RPMI8226 (cell line): Measurements from ENCODE around the gene HERPUD1.
"Not testable (repeated sequence)": the region's sequence is repeated elsewhere in the genome, so short reads cannot be mapped to it uniquely, and the experiment has no call there.

ENCODE experiments used
- DNase-seq: peaks from one replicate; pipeline ENCODE4 v3.0.0-alpha.2; 2015

The HERPUD1 gene

GRCh38 chr16:56931892-56932720, at the start of gene HERPUD1:
HERPUD1 (plus strand) TSS chr16:56932142; CDS start chr16:56932245, 103 bp downstream.
- peak; percentile 100 for DNase-seq

GRCh38 chr16:56883586-56883985, 48.4 kb upstream of the HERPUD1 start:
- no peak for DNase-seq

GRCh38 chr16:56884026-56884582, 47.8 kb upstream of the HERPUD1 start:
- no peak for DNase-seq

GRCh38 chr16:56884929-56885328, 47.0 kb upstream of the HERPUD1 start:
- DNase-seq: not testable (repeated sequence)

- no peak for DNase-seq
Measured at GRCh38 chr16:56885446-56886162, 46.3 kb upstream of the HERPUD1 start.

GRCh38 chr16:56886296-56886695, 45.6 kb upstream of the HERPUD1 start:
- DNase-seq: no peak

- DNase-seq: no peak
Measured at GRCh38 chr16:56886826-56887225, 45.1 kb upstream of the HERPUD1 start.

GRCh38 chr16:56888806-56889205, 43.1 kb upstream of the HERPUD1 start:
- peak; percentile 93 for DNase-seq

GRCh38 chr16:56889206-56889605, 42.7 kb upstream of the HERPUD1 start:
- no peak for DNase-seq

GRCh38 chr16:56891685-56892084, 40.3 kb upstream of the HERPUD1 start:
- no peak for DNase-seq

- DNase-seq: no peak
Measured at GRCh38 chr16:56892705-56893104, 39.2 kb upstream of the HERPUD1 start.

GRCh38 chr16:56894331-56894917, 37.5 kb upstream of the HERPUD1 start:
- no peak for DNase-seq

GRCh38 chr16:56895813-56896212, 36.1 kb upstream of the HERPUD1 start:
- DNase-seq: no peak

- no peak for DNase-seq
Measured at GRCh38 chr16:56896244-56896643, 35.7 kb upstream of the HERPUD1 start.

- no peak for DNase-seq
Measured at GRCh38 chr16:56897026-56897799, 34.7 kb upstream of the HERPUD1 start.

GRCh38 chr16:56898847-56899246, 33.1 kb upstream of the HERPUD1 start:
- DNase-seq: no peak

GRCh38 chr16:56903866-56904265, 28.1 kb upstream of the HERPUD1 start:
- DNase-seq: no peak

GRCh38 chr16:56907401-56907800, 24.5 kb upstream of the HERPUD1 start:
- no peak for DNase-seq

GRCh38 chr16:56909527-56909979, 22.4 kb upstream of the HERPUD1 start:
- DNase-seq: no peak

GRCh38 chr16:56910112-56910511, 21.8 kb upstream of the HERPUD1 start:
- DNase-seq: no peak

GRCh38 chr16:56910654-56911539, 21.0 kb upstream of the HERPUD1 start:
- peak; percentile 78 for DNase-seq
